ENCODE results near the gene NHLRC3. TPM values are rescaled to one million over a fixed set of nuclear protein-coding genes. Genes with fewer than 3 reads are reported as not detected.
"Not testable (repeated sequence)": the region's sequence is repeated elsewhere in the genome, so short reads cannot be mapped to it uniquely, and the experiment has no call there.

NHLRC3 gene
- 10 to 100 TPM; 11.2 to 20.9 (median 15.7) TPM for total RNA-seq
- long read RNA-seq, partial matches to known transcripts, result 1 of 4 reads
- long read RNA-seq, other reads (novel, unspliced or antisense), result 0 of 4 reads

GRCh38 chr13:39037880-39038568 lies at the start of gene NHLRC3, which contains the start of gene PROSER1:
Gene NHLRC3, plus strand, starts transcription at chr13:39038456. Its CDS starts 184 bp downstream, at chr13:39038640.
Gene PROSER1, minus strand, starts transcription at chr13:39038089. Its CDS starts 847 bp downstream, at chr13:39037242.
- peak within 1 kb of the TSS; percentile 68 to 91 (median 82) for H3K27ac ChIP-seq
- WGBS (ENCODE audit: insufficient coverage, low coverage, low lambda C conversion rate, missing lambda C conversion rate), result 0% methylated on average over 24 of the region's 41 CpGs
- H3K4me1 ChIP-seq, result peaks cover 0 to 41% (median 8%) of the 10 kb centered on the region in 4 donors
- no peaks in the 10 kb centered on the region for H3K36me3 ChIP-seq
- peak in 1 of 4 donors; percentile 6 for TF ChIP-seq CTCF (IDR thresholded peaks at IDR 0.05)
- peak; percentile 47 for TF ChIP-seq POLR2A (IDR thresholded peaks at IDR 0.05)
- H3K4me3 ChIP-seq, result peak within 1 kb of the TSS; percentile 74 to 96 (median 85)
- H3K27me3 ChIP-seq, result no peaks in the 10 kb centered on the region
- DNase-seq (peak; percentile 89 to 92 (median 89)), ATAC-seq (peak; percentile 91 to 95 (median 94))
- intact Hi-C loops (cut with DNase I), result no loop called here
- no peaks in the 10 kb centered on the region for H3K9me3 ChIP-seq

GRCh38 chr13:38990693-38991092 lies 47.6 kb upstream of the NHLRC3 start, which contains the start of gene STOML3:
Gene STOML3, minus strand, starts transcription at chr13:38990831. Its CDS starts 110 bp downstream, at chr13:38990721.
- H3K27ac ChIP-seq, result no peak within 1 kb of the TSS
- no peak within 1 kb of the TSS for H3K4me3 ChIP-seq
- no peaks in the 10 kb centered on the region for H3K9me3 ChIP-seq
- ATAC-seq (no peak), DNase-seq (no peak)
- no peak for TF ChIP-seq CTCF (IDR thresholded peaks at IDR 0.05)
- no peak for TF ChIP-seq POLR2A (IDR thresholded peaks at IDR 0.05)
- H3K36me3 ChIP-seq, result no peaks in the 10 kb centered on the region
- intact Hi-C loops (cut with DNase I), result no loop called here
- no peaks in the 10 kb centered on the region for H3K4me1 ChIP-seq
- H3K27me3 ChIP-seq, result no peaks in the 10 kb centered on the region

GRCh38 chr13:38993381-38993780 lies 44.9 kb upstream of the NHLRC3 start:
- H3K9me3 ChIP-seq, result no peaks in the 10 kb centered on the region
- no peaks in the 10 kb centered on the region for H3K27me3 ChIP-seq
- no peaks in the 10 kb centered on the region for H3K4me1 ChIP-seq
- no peak for TF ChIP-seq POLR2A (IDR thresholded peaks at IDR 0.05)
- no peak for TF ChIP-seq CTCF (IDR thresholded peaks at IDR 0.05)
- ATAC-seq (no peak), DNase-seq (no peak)
- no peaks in the 10 kb centered on the region for H3K36me3 ChIP-seq
- WGBS (ENCODE audit: insufficient coverage, low coverage, low lambda C conversion rate, missing lambda C conversion rate), result 54% methylated on average over 4 of the region's 4 CpGs
- H3K27ac ChIP-seq, result no peak overlapping the region
- no peak overlapping the region for H3K4me3 ChIP-seq
- intact Hi-C loops (cut with DNase I), result no loop called here

- 77% methylated on average over 3 of the region's 3 CpGs for WGBS (ENCODE audit: insufficient coverage, low coverage, low lambda C conversion rate, missing lambda C conversion rate)
- H3K9me3 ChIP-seq, result no peaks in the 10 kb centered on the region
- TF ChIP-seq CTCF (IDR thresholded peaks at IDR 0.05), result no peak
- TF ChIP-seq POLR2A (IDR thresholded peaks at IDR 0.05), result no peak
- ATAC-seq, result no peak
- no peaks in the 10 kb centered on the region for H3K36me3 ChIP-seq
- no peak for DNase-seq
- intact Hi-C loops (cut with DNase I), result no loop called here
- no peak overlapping the region for H3K27ac ChIP-seq
- no peaks in the 10 kb centered on the region for H3K27me3 ChIP-seq
- H3K4me3 ChIP-seq, result no peak overlapping the region
- no peaks in the 10 kb centered on the region for H3K4me1 ChIP-seq
Measured at GRCh38 chr13:38998739-38999138, 39.5 kb upstream of the NHLRC3 start.

- intact Hi-C loops (cut with DNase I); H3K4me1 ChIP-seq; H3K4me3 ChIP-seq; DNase-seq; H3K27me3 ChIP-seq; H3K27ac ChIP-seq; H3K9me3 ChIP-seq; ATAC-seq: not testable (repeated sequence)
- WGBS (ENCODE audit: insufficient coverage, low coverage, low lambda C conversion rate, missing lambda C conversion rate), result 88% methylated on average over 13 of the region's 29 CpGs
- peaks cover 0 to 20% (median 7%) of the 10 kb centered on the region in 4 donors for H3K36me3 ChIP-seq
Measured at GRCh38 chr13:39006371-39007111, 31.7 kb upstream of the NHLRC3 start.

Data from right lobe of liver (tissue), 6 donors.